Measurements from ENCODE around the gene RCBTB2.

DNA sequence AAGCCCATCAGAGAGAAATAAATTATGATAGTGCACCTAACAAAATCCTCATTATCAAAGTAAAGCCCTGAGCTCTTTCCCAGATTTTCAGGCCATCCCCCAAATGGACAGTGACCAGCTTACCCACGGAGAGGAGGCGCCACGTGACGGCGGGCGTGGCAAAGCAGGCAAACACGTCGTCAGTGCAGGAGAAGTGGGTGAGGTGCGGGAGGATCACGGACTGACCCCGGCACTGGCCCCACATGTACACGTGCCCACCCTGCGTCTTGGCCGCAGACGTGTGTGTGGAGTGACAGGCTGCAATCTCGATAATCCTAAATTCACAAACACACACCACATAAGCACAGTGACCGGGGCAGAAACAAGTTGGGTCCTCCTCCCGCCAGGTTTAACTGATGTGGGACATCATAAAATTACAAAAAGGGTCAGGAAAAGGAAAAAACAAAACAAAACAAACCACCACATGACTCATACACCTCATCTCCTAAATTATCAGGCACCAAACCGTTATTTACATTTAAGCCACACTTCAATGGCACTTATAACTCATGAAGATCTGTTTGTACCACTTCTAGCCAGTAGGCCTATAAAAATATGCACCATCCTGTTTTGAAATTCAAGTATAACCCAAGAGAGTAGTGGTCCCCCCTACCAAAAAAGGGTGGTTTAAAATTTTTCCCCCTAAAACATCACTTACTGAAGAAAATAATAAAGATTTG lies 30.1 kb downstream of the RCBTB2 start:
- TF ChIP-seq, protein P1, sequence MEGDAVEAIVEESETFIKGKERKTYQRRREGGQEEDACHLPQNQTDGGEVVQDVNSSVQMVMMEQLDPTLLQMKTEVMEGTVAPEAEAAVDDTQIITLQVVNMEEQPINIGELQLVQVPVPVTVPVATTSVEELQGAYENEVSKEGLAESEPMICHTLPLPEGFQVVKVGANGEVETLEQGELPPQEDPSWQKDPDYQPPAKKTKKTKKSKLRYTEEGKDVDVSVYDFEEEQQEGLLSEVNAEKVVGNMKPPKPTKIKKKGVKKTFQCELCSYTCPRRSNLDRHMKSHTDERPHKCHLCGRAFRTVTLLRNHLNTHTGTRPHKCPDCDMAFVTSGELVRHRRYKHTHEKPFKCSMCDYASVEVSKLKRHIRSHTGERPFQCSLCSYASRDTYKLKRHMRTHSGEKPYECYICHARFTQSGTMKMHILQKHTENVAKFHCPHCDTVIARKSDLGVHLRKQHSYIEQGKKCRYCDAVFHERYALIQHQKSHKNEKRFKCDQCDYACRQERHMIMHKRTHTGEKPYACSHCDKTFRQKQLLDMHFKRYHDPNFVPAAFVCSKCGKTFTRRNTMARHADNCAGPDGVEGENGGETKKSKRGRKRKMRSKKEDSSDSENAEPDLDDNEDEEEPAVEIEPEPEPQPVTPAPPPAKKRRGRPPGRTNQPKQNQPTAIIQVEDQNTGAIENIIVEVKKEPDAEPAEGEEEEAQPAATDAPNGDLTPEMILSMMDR (IDR thresholded peaks at IDR 0.05; ENCODE audit: low read depth, low read length, poor library complexity, severe bottlenecking): no peak
- TF ChIP-seq EZH2phosphoT487 (IDR thresholded peaks at IDR 0.05; ENCODE audit: borderline replicate concordance, low read length): no peak

Data from DOHH2 (cell line).